Body of pancreas (tissue), 4 donors: ENCODE data around the gene JOSD1. TPM values are rescaled to one million over a fixed set of nuclear protein-coding genes. Genes with fewer than 3 reads are reported as not detected.

Source experiments
- ATAC-seq: fragments of 150-250 bp; one replicate; pipeline ENCODE4 v1.9.1; 2016
- DNase-seq, 4 donors: peaks; one replicate each; pipeline ENCODE4 v3.0.0-alpha.2; 2019
- H3K27ac ChIP-seq, 4 donors: fragments of 200-600 bp; sonication (generic); 1 replicate in 3 of 4; 2 replicates in 1 of 4; pipeline versions ENCODE4 v1.5.1 to v1.6.1; 2016 to 2019; ENCODE audit warnings: mild to moderate bottlenecking in 1 of 4, mixed read lengths in 1 of 4, moderate library complexity in 1 of 4
- H3K27me3 ChIP-seq, 2 donors: fragments of 200-600 bp; sonication (generic); one replicate each; pipeline ENCODE4 v1.6.0; 2016; ENCODE audit warnings: mild to moderate bottlenecking in 1 of 2
- H3K36me3 ChIP-seq, 2 donors: fragments of 200-600 bp; sonication (generic); replicated peaks in 1 of 2; 2 replicates each; pipeline ENCODE4 v1.5.1; 2016; ENCODE audit warnings: low read depth in 2 of 2; ENCODE audit not compliant: insufficient read depth in 1 of 2
- H3K4me1 ChIP-seq: fragments of 200-600 bp; sonication (generic); one replicate; pipeline ENCODE4 v1.6.0; 2016
- H3K4me3 ChIP-seq, 2 donors: fragments of 200-600 bp; sonication (generic); 1 replicate in 1 of 2; 2 replicates in 1 of 2; pipeline ENCODE4 v1.5.1; 2016 to 2019
- H3K9me3 ChIP-seq, 3 donors: fragments of 200-600 bp; sonication (generic); 1 replicate in 2 of 3; 2 replicates in 1 of 3; pipeline ENCODE4 v1.5.1; 2016
- CTCF ChIP-seq, 7 experiments: fragments of 450-650 bp in 4 of 7; fragments of 200-600 bp in 3 of 7; sonication (generic) in 3 of 7; IDR thresholded peaks; one replicate each; pipeline ENCODE4 v1.5.1; 2016 to 2019; ENCODE audit warnings: antibody characterized with exemption in 7 of 7
- POLR2A ChIP-seq, 3 donors: fragments of 450-650 bp; IDR thresholded peaks; one replicate each; pipeline ENCODE4 v1.6.1; 2016; ENCODE audit warnings: antibody characterized with exemption in 3 of 3, mild to moderate bottlenecking in 2 of 3
- WGBS, 2 donors: methylation state at CpG; one replicate each; pipeline ENCODE4 v1.1.5; 2017; 5-methylcytosine and 5-hydroxymethylcytosine counted together
- intact Hi-C: fragments of 100-400 bp; cut with DNase I; formaldehyde crosslinking; loops from one replicate; pipeline ENCODE4 v1.15.1; 2023
- total RNA-seq, 2 donors: library from RNA; depleted of rRNA; stranded (reverse); fragments of >200 nt; gene quantifications; one replicate each; pipeline ENCODE4 v1.1.0, GENCODE V29; 2016

The JOSD1 gene
- total RNA-seq, 2 donors from 2014 or later = 20.4 to 50.3 TPM

- Histone ChIP-seq H3K27ac (peak overlapping the region; percentile 33 to 99 (median 98)), H3K4me1 (peaks cover 51% of the 10 kb centered on the region), H3K9me3 (no peaks in the 10 kb centered on the region), H3K4me3 (no peak overlapping the region), H3K27me3 (no peaks in the 10 kb centered on the region), H3K36me3 (no peaks in the 10 kb centered on the region)
- no peak for ATAC-seq
- 89 to 92% methylated on average over 13 of the region's 13 CpGs for WGBS, 2 donors
- no peak for DNase-seq
- intact Hi-C loops = no loop called here
- TF ChIP-seq CTCF (IDR thresholded peaks at IDR 0.05) (no peak), POLR2A (IDR thresholded peaks at IDR 0.05) (no peak)
These were observed 2.2 kb downstream of the JOSD1 start for GRCh38 chr22:38698407-38699094.

DNA sequence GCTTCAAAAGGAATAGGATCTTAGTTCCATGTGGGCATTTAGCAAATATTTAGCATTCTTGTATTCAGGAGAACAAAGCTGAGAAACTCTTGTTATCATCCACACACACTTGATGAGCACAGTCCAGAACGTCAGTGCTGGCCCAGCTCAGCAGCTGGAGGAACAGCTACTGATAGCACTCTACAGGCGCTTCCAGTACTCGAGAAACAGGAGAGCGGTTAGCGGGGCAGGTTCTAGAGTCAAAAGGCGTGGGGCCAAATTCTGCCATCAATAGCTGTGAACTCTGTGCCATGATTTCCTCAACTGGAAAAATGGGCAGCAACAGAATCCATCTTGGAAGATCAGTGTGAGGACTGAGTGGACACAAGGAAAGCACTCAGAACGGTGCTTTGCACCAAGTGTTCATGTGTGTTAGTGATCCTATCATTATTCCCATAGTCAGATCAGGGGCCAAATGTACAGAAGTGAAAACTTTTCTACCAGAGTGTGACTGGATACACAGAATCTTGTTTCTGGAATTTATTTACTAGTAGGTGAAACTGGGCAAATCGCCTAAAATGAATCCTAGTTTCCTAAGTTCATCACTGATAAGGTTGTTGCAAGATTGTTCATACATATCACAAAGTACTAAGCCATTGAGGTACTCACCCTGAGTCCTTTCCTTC is 3.2 kb downstream of the JOSD1 start:
- no peaks in the 10 kb centered on the region for H3K27me3 ChIP-seq
- H3K9me3 ChIP-seq = no peaks in the 10 kb centered on the region
- H3K27ac ChIP-seq = peak overlapping the region; percentile 48 to 99 (median 98)
- H3K4me1 ChIP-seq = peaks cover 51% of the 10 kb centered on the region
- WGBS, 2 donors = 39 to 41% methylated on average over 8 of the region's 8 CpGs
- TF ChIP-seq CTCF (IDR thresholded peaks at IDR 0.05) = no peak
- TF ChIP-seq POLR2A (IDR thresholded peaks at IDR 0.05) = no peak
- peaks cover 0 to 3% of the 10 kb centered on the region in 2 donors for H3K36me3 ChIP-seq
- intact Hi-C loops = no loop called here
- ATAC-seq (no peak), DNase-seq (peak in 2 of 4 donors; percentile 21 to 37)
- H3K4me3 ChIP-seq = no peak overlapping the region

- WGBS, 2 donors = 34 to 42% methylated on average over 3 of the region's 3 CpGs
- Histone ChIP-seq H3K9me3 (no peaks in the 10 kb centered on the region), H3K27ac (peak overlapping the region; percentile 51 to 99 (median 76)), H3K36me3 (peaks cover 0 to 3% of the 10 kb centered on the region in 2 donors), H3K27me3 (no peaks in the 10 kb centered on the region), H3K4me3 (no peak overlapping the region), H3K4me1 (peaks cover 50% of the 10 kb centered on the region)
- intact Hi-C loops = no loop called here
- no peak for ATAC-seq
- DNase-seq = peak in 3 of 4 donors; percentile 38 to 47 (median 46)
- no peak for TF ChIP-seq CTCF (IDR thresholded peaks at IDR 0.05)
- no peak for TF ChIP-seq POLR2A (IDR thresholded peaks at IDR 0.05)
These were observed 3.9 kb downstream of the JOSD1 start for GRCh38 chr22:38696606-38697424.

DNA sequence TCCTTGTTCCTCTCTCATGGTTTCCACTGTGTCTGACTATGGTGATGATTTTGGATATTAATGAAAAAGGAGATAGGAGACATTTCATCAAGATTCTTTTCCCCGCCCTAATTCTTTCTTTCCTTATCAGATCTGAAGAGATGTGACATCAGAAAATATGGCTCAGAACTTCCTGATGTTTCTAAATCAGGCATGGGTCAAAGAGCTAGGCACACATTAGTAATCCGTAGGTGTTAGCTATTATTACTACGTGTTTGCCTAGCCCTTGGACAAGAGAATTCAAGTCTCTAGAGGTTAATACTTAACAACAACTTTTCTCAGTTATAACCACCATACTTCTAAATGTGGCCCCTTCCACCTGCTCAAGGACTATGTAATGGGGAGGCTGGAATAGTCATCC is 5.8 kb downstream of the JOSD1 start:
- intact Hi-C loops = no loop called here
- 69 to 72% methylated on average over 3 of the region's 3 CpGs for WGBS, 2 donors
- Histone ChIP-seq H3K27me3 (no peaks in the 10 kb centered on the region), H3K27ac (peak overlapping the region in 2 of 4 donors; percentile 41 to 99), H3K9me3 (no peaks in the 10 kb centered on the region), H3K36me3 (peaks cover 0 to 3% of the 10 kb centered on the region in 2 donors), H3K4me1 (peaks cover 45% of the 10 kb centered on the region), H3K4me3 (no peak overlapping the region)
- TF ChIP-seq CTCF (IDR thresholded peaks at IDR 0.05) (no peak), POLR2A (IDR thresholded peaks at IDR 0.05) (no peak)
- DNase-seq (no peak), ATAC-seq (no peak)
